ENCODE data around the gene HLA-E.
A peak's percentile ranks its signal among the peaks of the same experiment; 100 is the strongest.
"Not testable (repeated sequence)": the region's sequence is repeated elsewhere in the genome, so short reads cannot be mapped to it uniquely, and the experiment has no call there.

Gene HLA-E

DNA sequence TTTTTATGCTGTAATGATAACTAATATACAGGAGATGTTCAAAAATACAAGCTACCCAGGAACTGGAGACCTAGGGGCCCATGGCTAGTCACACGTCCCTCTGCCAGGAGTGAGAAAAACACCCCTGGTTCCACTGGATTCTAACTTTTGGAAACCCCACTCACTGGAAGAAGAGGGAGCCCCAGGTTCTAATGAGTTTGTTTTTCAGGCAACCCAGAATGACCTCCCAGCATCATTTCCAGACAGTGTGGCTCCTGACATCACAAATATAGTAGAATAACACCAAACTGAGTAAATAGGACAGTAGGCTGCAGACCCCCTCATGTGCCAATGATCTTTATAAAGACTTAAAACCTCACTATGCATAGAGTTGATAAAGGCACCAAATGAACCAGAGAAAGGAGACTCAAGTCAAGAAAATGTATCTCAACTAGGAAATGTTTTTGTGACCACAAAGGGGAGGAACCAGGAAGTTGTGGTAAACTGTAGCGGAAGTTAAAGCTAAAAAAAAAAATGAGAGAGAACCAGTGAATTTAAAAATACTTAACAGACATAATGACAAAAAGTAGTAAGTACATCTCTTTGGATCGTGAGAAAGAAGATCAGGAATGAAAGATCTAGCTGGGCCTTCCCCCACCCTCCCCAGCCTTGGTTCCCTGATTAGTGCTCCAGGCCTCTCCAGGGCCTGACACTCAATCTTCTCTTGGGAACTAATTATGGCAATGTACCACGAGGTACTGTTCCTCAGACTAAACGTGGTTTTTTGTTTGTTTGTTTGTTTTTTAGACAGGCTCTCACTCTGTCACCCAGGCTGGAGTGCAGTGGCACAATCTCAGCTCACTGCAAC lies 19.8 kb downstream of the HLA-E start:
- DNase-seq, result no peak

DNA sequence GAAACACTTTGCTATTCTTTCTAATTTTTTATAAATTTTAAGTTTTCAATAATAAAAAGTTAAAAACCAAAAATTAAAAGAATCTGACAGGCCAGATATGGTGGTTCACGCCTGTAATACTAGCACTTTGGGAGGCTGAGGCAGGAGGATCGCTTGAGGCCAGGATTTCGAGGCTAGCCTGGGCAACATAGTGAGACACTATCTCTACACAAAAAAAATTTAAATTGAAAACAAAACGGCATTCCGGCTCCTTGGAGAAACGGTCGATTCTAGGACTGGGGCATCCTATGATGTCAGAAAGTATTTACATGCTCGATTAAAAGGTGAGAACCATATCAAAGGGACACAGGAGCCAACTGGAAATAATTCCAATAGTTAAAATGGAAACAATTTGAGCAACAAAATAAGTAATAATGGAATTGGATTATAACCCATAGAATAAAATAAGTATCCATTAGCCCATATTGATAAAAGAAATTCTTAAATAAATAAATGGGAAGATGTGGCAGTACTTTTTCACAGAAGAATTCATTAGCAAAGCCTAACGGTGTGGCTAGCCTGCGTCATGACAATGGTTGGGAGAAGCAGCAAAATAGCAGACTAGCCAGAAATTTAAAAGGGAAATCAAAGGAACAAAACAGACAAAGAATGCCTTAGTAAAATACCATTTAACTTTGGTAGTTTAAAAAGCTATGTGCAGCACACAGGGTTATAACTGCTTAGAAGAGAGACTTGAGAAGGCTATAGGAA lies 21.3 kb downstream of the HLA-E start:
- no peak for DNase-seq

DNA sequence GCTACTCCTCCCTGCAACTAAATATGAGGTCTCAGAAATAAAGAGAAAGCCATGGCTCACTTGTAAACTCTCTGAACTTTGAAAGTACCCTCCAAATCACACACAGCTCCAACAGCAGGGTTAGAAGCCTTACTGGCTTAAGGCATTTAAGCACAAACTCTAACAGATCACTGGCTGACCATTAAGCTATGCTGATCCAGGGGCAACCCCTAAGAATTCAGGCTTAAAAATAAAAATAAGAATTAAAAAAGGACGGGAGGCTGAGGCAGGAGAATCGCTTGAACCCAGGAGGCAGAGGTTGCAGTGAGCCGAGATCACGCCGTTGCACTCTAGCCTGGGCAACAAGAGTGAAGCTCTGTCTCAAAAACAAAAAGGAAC lies 21.8 kb downstream of the HLA-E start:
- no peak for DNase-seq

DNA sequence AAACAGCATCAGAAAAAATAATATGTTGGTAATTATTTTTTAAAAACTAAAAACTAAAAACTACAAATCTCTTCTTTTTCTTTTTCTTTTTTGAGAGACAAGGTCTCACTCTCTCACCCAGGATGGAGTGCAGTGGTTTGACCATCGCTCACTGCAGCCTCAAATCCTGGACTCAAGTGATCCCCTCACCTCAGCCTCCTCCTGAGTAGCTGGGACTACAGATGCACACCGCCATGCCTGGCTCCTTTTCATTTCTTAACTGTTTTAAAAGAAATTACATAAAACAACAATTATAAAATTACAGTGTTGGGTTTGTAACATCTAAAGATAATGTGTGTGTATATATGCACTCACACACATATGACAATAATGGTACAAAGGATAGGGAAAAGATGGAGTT lies 24.1 kb downstream of the HLA-E start:
- no peak for DNase-seq

DNA sequence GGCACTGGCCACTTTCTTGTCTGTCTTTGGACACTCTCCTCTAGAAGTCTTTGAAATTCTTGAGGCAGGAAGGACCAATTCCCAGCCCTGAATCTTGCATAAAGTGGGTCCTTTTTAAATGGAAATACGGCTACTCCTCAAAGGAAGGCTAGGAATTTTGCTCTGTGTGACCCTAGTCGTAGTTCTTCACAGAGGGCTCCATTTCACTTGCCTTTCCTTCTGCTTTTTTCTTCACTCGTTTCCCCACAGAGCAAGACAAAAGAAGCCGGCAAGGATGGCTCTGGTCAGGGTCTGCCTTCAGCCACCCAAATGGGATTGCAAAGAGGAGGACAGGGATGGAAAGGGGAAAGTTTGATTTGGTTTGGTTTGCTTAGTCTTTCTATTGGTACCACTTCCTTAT lies 25.8 kb downstream of the HLA-E start:
- DNase-seq, result no peak

DNA sequence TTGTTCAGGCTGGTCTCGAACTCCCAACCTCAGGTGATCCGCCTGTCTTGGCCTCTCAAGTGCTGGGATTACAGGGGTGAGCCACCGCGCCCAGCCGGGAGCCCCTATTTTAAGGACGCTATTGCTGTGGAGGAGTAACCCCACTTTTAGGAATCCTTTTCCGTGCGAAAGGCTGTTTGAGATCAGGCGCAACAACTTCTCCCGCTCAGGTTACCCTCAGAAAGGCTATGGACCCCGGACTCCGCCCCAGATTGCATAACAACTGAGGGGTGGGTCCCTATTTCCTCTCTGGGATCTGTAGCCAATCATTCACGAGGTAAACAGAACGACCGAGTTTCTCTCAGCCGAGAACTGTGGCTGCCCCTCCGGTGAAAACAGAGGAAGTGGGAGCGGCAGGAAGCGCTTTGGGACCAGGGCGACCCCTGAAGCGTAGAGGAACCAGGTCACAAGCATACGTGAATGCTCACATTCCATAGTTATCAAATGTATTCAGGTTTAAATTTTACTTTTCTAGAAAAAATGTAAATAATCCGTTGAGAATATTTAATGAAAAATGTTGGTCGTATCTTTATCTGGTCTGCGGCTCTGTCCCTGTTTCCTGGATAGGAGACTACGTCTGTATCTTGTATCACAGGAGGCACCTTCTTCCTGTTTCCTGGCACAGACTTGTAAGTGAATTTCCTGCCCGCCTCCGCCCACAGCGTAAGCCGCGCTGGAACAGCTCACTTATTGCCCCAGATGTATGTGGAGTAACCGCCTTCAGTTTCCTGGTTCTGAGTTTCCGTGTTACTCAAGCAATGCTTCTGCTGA lies 26.8 kb downstream of the HLA-E start:
- peak; percentile 22 for DNase-seq

DNA sequence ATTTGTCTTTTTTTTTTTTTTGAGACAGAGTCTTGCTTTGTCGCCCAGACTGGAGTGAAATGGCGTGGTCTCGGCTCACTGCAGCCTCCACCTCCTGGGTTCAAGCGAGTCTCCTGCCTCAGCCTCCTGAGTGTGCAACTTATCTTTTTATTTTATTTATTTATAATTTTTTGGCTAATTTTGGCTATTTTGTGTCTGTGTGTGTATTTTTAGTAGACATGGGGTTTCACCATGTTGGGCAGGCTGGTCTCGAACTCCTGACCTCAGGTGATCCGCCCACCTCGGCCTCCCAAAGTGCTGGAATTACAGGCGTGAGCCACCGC lies 27.4 kb downstream of the HLA-E start:
- DNase-seq, result not testable (repeated sequence)

DNA sequence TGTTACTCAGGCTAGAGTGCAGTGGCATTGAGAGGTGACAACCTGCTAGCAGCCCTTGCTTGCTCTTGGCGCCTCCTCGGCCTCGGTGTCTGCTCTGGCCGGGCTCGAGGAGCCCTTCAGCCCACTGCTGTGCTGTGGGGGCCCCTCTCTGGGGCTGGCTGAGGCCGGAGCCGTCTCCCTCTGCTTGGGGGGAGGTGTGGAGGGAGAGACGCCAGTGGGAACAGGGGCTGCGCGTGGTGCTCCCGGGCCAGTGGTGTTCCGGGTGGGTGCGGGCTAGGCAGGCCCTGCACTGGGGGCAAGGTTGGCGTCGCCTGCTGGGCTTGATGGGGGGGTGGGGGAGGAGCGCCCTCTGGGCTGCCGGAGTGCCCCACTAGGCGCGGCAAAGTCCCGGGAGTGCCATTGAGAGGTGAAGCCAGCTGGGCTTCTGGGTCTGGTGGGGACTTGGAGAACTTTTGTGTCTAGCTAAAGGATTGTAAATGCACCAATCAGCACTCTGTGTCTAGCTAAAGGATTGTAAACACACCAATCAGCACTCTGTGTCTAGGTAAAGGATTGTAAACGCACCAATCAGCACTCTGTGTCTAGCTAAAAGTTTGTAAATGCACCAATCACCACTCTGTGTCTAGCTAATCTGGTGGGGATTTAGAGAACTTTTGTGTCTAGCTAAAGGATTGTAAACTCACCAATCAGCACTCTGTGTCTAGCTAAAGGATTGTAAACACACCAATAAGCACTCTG lies 28.6 kb downstream of the HLA-E start:
- DNase-seq, result not testable (repeated sequence)

DNA sequence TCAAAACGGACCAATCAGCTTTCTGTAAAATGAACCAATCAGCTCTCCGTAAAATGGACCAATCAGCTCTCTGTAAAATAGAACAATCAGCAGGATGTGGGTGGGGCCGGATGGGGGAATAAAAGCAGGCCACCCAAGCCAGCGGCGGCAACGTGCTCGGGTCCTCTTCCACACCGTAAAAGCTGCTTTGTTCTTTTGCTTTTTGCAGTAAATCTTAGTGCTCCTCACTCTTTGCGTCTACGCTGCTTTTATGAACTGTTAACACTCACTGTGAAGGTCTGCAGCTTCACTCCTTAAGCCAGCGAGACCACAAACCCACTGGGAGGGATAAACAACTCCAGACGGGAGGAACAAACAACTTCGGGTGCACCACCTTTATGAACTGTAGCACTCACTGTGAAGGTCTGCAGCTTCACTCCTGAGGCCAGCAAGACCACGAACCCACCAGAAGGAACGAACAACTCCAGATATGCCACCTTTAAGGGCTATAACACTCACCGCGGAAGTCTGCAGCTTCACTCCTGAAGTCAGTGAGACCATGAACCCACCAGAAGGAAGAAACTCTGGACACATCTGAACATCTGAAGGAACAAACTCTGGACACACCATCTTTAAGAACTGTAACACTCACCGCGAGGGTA lies 29.3 kb downstream of the HLA-E start:
- DNase-seq, result not testable (repeated sequence)

DNA sequence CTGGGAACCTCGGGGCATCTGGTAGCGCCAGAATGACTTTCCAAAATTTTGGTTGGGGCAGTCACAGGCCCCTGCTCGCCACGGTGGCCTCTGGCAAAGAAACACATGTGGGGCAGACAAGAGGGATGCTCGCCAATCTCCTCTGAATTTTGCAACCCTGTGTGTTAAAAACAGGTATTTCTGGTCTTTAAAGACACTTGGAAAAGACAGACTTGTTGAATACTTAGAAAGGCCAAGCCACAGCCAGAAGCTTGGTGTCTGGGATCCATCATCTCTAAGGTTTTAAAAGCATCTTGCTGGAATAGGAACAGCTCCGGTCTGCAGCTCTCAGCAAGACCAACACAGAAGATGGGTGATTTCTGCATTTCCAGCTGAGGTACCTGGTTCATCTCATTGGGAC lies 31.2 kb downstream of the HLA-E start:
- no peak for DNase-seq

DNA sequence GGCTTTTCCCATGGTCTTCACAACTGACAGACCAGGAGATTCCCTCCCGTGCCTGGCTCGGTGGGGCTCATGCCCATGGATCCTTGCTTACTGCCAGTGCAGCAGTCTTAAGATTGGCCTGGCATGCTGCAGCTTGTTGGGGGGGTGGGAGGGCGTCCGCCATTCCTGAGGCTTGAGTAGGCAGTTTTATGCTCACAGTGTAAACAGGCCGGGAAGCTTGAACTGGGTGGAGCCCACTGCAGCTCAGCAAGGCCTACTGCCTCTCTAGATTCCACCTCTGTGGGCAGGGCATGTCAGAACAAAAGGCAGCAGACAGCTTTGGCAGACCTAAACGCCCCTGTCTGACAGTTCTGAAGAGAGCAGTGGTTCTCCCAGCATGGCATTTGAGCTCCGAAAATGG lies 31.8 kb downstream of the HLA-E start:
- DNase-seq, result not testable (repeated sequence)

DNA sequence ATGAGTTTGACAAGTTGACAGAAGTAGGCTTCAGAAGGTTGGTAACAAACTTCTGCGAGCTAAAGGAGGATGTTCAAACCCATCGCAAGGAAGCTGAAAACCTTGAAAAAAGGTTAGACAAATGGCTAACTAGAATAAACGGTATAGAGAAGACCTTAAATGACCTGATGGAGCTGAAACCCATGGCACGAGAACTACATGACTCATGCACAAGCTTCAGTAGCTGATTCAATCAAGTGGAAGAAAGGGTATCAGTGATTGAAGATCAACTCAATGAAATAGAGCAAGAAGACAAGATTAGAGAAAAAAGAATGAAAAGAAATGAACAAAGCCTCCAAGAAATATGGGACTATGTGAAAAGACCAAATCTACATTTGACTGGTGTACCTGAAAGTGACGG lies 32.6 kb downstream of the HLA-E start:
- DNase-seq, result not testable (repeated sequence)

DNA sequence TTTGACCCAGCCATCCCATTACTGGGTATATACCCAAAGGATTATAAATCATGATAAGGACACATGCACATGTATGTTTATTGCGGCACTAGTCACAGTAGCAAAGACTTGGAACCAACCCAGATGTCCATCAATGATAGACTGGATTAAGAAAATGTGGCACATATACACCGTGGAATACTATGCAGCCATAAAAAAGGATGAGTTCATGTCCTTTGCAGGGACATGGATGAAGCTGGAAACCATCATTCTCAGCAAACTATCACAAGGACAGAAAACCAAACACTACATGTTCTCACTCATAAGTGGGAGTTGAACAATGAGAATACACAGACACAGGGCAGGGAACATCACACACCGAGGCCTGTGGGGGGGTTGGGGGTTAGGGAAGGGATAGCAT lies 37.1 kb downstream of the HLA-E start:
- DNase-seq, result not testable (repeated sequence)

DNA sequence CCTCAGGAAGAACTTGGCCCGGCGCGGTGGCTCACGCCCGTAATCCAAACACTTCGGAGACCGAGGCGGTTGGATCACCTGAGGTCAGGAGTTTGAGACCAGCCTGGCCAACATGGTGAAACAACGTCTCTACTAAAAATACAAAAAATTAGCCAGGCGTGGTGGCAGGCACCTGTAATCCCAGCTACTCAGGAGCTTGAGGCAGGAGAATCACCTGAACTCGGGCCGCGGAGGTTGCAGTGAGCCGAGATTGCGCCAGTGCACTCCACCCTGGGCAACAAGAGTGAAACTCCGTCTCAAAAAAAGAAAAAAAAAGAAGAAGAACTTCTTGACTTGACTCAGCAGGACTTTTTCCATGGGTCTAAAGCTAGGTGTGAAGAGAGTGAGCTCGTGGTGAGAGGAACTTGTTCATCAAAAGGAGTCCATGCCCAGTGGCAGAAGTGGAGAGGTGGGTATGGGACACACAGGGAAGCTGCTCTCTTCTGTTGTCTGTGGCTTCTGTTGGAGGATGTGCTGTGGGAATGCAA lies 40.1 kb downstream of the HLA-E start:
- not testable (repeated sequence) for DNase-seq

DNA sequence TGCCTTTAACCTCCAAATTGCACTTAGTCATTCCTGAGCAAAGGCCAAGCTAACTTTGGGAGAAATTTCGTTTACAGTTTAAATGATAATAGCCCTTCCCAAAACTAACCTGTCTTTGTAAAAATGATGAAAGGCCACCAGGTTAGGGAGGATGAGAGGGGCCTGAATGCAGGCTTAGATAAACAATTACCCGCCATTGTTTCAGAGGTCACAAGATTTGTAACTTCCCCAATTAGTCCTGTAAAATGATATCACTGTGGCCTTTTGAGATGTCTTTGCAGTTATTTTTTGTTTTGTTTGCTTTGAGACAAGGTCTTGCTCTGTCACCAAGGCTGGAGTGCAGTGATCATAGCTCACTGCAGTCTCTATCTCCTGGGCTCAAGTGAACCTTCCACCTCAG lies 40.7 kb downstream of the HLA-E start:
- DNase-seq, result no peak

DNA sequence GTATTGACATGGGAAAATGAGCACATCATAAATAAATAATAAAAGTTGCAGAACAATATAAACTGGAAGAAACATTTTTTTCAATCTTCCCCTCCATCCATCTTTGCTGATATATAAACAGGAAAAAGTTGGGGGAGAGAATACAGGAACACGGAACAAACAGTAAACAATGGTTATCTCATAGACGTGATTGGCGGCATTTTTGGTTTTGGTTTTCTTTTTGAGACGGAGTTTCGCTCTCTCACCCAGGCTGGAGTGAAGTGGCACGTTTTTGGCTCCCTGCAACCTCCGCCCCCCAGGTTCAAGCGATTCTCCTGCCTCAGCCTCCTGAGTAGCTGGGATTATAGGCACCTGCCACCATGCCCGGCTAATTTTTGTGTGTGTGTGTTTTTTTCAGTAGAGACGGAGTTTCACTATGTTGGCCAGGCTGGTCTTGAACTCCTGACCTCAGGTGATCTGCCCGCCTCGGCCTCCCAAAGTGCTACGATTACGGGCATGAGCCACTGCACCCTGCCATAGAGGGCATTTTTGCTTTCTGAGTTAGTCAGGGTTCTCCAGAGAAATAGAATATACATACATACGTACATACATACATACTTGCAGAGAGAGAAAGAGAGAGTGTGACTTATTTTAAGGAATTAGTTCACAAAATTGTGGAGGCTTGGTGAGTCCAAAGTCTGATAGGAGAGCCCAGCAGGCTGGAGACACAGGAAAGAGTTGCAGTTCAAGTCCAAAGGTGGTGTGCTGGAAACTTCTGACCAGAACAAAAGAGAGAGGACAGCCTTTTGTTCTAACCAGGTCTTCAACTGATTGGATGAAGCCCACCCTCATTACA lies 44.4 kb downstream of the HLA-E start:
- DNase-seq, result no peak

DNA sequence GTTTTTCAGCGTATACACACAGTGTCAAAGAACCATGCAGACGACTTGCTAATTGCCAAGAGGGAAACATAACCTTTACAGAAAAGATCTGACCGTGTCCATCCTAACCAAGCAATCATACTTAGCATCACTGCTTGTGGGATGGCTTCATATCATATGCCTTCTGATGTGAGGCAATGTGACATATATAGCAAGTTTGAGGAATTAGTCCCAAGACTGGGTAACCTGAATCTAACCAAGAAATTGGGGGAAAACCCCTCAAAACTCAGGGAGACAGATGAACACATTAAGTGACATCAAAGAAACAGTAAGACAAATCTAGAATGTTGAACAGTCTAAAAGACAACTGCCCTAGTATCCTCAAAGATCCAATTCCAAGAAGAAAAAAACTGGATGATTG lies 48.6 kb downstream of the HLA-E start:
- no peak for DNase-seq

DNA sequence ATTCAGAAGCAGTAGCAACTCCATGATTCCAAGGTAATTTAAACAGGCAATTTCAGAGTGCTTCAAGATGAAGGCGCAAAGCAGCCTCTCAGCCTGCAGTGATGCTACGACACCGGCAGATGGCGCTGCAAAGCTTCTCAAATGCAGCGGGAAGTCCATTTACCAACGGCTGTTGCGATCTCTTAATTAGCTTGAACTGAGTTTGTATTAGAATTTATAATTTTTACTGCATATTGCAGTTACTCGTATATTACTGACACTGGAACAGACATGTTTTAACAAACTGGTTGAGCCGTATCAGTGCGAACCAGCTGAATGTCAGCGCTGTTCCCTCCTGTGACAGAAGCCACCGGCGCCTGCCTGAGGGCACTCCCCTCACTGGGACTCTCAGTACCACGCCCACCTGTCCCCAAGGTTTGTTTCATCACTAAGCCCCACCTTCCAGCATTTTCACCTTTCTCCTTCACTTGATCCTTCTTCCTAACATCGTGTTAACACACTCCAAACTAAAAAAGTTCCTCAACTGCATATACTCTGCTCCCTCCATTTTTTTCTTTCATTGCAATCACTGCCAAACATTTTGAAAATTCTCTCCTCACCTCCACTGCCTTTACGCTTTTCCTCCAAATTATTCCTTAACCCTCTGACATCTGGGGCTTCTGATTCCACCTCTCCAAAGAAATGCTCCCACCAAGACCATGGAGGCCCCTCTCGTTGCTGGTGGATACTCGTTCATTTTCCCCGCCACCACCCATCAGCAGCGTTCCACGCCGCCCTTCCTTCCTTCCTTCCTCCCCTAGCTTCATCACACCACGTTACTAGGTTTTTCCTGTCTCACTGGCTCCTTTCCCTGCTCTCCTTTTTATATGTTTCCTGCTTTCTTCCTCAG lies 52.5 kb downstream of the HLA-E start:
- DNase-seq, result peak; percentile 78

DNA sequence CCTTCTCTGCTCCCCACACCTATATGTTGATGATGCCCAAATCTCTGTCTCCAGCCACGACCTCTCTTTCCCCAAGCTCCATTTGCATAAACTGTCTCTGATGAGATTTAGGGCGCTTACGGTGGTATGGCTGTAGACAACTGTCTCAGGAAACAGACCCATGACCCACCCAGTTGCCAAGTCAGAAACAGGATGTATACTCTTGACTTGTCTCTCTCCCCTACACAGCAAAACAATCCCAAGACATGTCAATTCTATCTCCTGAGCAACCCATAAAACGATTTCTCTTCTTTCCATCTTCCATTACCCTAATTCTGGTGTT lies 53.1 kb downstream of the HLA-E start:
- DNase-seq, result no peak

DNA sequence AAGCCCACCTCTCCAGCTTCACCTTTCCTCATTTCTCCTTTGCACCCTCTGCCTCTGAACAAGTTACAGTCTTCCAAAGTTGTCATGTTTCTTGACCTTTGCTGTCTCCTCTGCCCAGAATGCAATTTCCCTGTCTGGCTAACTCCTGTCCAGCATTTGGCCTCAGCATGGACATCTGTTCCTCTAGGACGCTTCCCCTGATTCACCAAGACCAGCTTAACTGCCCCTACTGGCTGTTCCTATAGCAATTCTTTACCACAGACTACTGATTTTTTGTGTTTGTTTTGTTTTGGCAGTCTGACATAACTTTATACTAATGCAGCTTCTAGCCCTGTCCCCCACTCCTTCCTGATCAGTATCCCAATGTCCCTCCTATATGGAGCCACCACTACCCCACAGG lies 53.6 kb downstream of the HLA-E start:
- no peak for DNase-seq
